Mucosa of stomach (tissue), 1 donor: Measurements from ENCODE around the gene UVRAG.

Experiments used
- H3K27me3 ChIP-seq: one replicate; pipeline ENCODE4 v1.7.0; 2013; ENCODE audit warnings: mild to moderate bottlenecking, low read length; ENCODE audit not compliant: control insufficient read depth, insufficient read depth
- H3K36me3 ChIP-seq: one replicate; pipeline ENCODE4 v1.7.0; 2013; ENCODE audit warnings: low read length; ENCODE audit not compliant: control insufficient read depth, insufficient read depth
- H3K4me1 ChIP-seq: one replicate; pipeline ENCODE4 v1.7.0; 2013; ENCODE audit warnings: mild to moderate bottlenecking, low read length; ENCODE audit not compliant: control insufficient read depth, insufficient read depth
- H3K4me3 ChIP-seq: one replicate; pipeline ENCODE4 v1.7.0; 2013; ENCODE audit warnings: low read length
- H3K9ac ChIP-seq: one replicate; pipeline ENCODE4 v1.7.0; 2013; ENCODE audit warnings: mild to moderate bottlenecking, low read length, moderate library complexity
- H3K9me3 ChIP-seq: one replicate; pipeline ENCODE4 v1.7.0; 2013; ENCODE audit warnings: mild to moderate bottlenecking, low read length, moderate library complexity; ENCODE audit not compliant: control insufficient read depth
- donor health status: Pancreatic carcinoma.

UVRAG gene

DNA sequence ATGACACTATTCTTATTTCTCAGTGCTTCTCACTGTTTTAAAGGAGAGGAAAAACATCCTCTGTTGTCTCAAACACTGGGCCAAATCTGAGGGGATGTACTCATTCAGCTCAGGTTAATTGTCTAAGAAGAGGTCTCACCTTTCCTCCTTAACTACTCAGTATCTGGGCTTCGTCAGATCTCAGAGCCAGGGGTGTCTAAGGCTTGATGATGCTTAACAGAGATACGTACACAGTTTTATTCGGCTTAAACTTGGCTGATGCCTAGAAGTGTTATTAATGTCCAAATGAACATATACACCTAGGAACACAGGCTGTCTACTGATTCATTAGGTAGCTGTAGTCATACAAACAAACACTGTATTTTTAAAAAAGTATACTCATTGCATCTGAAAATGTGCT lies 85.8 kb downstream of the UVRAG start:
- no peaks in the 10 kb centered on the region for H3K4me1 ChIP-seq
- no peaks in the 10 kb centered on the region for H3K36me3 ChIP-seq

DNA sequence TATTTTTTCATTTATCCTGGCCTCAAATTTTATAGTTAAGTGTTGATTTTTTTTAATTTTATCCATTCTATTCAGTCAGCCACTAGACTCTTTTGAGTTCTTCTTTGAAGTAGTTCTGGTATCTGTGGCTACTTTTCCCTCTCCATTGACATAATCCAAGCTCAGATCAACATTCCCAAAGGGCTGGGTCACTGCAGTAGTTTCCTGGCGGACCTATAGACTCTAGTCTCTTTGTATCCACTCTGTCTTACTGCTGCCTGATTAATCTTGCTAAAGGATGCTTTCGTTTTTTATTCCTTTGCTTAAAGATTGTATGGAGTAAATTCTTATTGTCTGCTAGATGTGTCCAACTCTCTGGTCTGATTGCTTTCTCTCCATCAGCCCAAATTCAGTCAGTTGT lies 87.6 kb downstream of the UVRAG start:
- Histone ChIP-seq H3K9ac (no peak overlapping the region), H3K27me3 (no peaks in the 10 kb centered on the region), H3K36me3 (no peaks in the 10 kb centered on the region), H3K4me1 (no peaks in the 10 kb centered on the region), H3K9me3 (no peaks in the 10 kb centered on the region), H3K4me3 (no peak overlapping the region)

More for the DNA sequence above, 85.8 kb downstream of the UVRAG start:
- Histone ChIP-seq H3K9me3 (no peaks in the 10 kb centered on the region), H3K27me3 (no peaks in the 10 kb centered on the region), H3K9ac (no peak overlapping the region), H3K4me3 (no peak overlapping the region)

DNA sequence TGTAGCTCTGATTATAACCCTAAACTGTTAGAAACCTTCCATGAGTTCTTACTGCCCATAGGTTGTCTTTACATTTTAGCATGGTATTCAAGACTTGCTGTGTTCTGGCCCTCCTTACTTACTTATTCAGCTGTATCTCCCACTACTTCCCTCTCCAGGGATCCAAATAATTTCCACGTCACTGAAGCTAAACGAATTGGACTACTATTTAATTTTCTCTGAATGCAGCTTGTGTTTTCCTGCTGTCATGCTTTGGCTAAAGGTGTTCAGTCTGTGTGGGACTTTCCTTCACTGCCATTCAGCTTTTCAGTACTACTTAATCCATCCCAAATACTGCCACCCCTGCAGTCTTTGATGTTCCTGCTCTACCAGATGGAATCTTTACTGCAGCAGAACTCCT lies 88.3 kb downstream of the UVRAG start:
- no peaks in the 10 kb centered on the region for H3K36me3 ChIP-seq
- no peaks in the 10 kb centered on the region for H3K27me3 ChIP-seq
- no peaks in the 10 kb centered on the region for H3K9me3 ChIP-seq
- H3K9ac ChIP-seq, result no peak overlapping the region
- no peak overlapping the region for H3K4me3 ChIP-seq
- H3K4me1 ChIP-seq, result no peaks in the 10 kb centered on the region

DNA sequence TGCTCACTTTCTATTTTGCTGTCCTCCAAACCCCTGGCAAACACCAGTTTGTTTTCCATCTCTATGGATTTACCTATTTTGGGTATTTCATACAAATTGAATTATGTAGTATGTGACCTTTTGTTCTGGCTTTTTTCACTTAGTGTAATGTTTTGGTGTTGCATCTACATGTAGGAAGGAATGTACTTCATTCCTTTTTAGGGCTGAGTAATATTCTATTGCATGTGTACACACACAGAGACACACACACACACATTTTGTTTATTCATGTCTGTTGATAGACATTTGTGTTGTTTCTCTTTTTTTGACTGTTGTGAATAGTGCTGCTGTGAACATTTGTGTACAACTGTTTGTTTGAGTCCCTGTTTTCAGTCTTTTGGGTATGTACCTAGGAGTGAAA lies 90.4 kb downstream of the UVRAG start:
- no peaks in the 10 kb centered on the region for H3K36me3 ChIP-seq
- H3K4me3 ChIP-seq, result no peak overlapping the region
- no peaks in the 10 kb centered on the region for H3K9me3 ChIP-seq
- H3K9ac ChIP-seq, result no peak overlapping the region
- H3K4me1 ChIP-seq, result no peaks in the 10 kb centered on the region
- no peaks in the 10 kb centered on the region for H3K27me3 ChIP-seq

DNA sequence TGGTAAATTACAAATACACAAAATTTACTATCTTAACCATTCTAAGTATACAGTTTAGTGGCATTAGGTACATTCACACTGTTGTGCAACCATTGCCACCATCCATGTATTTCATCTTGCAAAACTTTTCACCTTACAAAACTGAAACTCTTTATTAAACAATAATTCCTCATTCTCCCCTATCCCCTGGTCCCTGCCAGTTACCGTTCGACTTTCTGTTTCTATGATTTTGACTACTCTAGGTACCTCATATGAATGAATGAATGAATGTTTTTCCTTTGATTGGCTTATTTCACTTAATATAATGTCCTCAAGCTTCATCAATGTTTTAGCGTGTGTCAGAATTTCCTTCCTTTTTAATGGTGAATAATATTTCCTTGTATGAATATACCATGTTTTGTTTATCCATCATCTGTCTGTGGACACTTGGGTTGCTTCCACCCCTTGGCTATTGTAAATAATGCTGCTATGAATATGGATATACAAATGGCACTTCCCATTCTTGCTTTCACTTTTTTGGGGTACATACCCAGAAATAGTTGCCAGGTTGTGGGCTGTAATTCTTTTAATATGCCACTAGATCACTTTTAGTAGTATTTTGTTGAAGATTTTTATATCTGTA lies 93.0 kb downstream of the UVRAG start:
- H3K27me3 ChIP-seq, result no peaks in the 10 kb centered on the region
- H3K36me3 ChIP-seq, result no peaks in the 10 kb centered on the region
- no peak overlapping the region for H3K9ac ChIP-seq
- H3K4me3 ChIP-seq, result no peak overlapping the region
- H3K4me1 ChIP-seq, result no peaks in the 10 kb centered on the region
- H3K9me3 ChIP-seq, result no peaks in the 10 kb centered on the region

DNA sequence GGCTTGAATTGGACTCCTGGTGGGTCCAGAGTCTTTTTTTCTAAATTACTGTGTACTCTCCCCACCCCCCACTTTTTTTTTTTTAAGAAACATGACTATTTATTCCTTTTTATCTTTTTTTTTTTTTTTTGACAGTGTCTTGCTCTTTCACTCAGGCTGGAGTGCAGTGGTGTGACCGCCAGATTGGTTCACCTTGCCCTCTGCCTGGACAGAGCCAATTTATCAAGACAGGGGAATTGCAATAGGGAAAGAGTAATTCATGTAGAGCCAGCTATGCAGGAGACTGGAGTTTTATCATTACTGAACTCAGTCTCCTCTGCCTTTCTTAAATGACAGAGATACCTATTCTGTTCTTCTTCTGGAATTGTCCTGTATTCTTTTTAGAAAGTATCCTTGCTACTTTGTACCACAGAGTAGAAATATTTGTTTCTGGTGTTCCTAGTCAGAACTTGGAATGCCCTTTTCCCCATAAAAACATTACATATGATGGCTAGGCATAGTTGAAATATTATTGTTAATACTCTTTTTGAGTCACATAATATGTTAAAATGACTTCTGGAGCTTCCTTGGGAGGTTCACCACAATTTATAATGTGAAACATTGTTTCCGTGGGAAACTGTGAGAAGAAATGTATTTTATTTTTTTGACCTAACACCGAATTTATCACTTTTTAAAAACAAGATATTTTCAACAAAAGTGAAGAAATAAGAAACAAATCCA lies 95.6 kb downstream of the UVRAG start:
- Histone ChIP-seq H3K27me3 (no peaks in the 10 kb centered on the region), H3K9me3 (no peaks in the 10 kb centered on the region), H3K4me3 (no peak overlapping the region), H3K9ac (no peak overlapping the region), H3K36me3 (no peaks in the 10 kb centered on the region), H3K4me1 (no peaks in the 10 kb centered on the region)

DNA sequence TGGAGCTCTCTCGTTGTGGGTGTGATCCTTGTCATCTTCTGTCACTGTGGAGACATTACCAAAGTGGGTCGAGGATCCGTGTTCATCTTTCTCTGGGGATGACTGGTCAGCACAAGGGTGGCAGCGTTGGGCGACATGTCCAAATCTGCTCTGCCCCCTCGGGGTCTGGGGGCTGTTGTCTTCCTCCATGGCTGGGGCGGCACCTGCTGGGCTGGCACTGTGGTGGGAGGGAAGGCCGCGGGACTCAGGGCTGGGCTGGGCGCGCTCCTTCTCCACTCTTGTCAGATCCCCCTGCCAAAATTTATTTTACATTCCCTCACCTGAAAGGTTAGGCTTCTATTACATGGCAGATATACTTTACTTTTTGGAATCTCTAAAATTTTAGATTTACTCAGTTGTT lies 96.4 kb downstream of the UVRAG start:
- H3K9ac ChIP-seq, result no peak overlapping the region
- H3K4me3 ChIP-seq, result no peak overlapping the region
- H3K4me1 ChIP-seq, result no peaks in the 10 kb centered on the region
- no peaks in the 10 kb centered on the region for H3K27me3 ChIP-seq
- H3K36me3 ChIP-seq, result no peaks in the 10 kb centered on the region
- no peaks in the 10 kb centered on the region for H3K9me3 ChIP-seq

DNA sequence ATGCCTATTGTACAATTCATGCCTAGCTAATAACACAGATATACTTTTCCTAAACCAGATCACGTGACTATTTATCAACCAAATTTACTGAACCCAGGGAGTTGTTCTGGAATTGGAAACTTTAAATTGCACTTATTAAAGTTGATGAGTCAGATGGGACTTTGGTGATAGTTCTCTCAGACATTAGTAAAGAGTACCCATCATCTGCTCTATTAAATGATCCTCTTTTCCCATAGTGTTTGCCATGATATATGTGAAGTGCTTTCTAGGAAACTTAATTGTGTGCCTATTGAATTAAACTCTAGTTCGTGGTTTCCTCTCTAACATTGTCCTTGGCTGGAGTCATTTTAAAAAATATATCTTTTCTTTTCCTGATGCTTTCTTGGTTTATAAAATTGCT lies 99.0 kb downstream of the UVRAG start:
- Histone ChIP-seq H3K9ac (no peak overlapping the region), H3K36me3 (no peaks in the 10 kb centered on the region), H3K9me3 (no peaks in the 10 kb centered on the region), H3K4me3 (no peak overlapping the region), H3K4me1 (no peaks in the 10 kb centered on the region), H3K27me3 (no peaks in the 10 kb centered on the region)

DNA sequence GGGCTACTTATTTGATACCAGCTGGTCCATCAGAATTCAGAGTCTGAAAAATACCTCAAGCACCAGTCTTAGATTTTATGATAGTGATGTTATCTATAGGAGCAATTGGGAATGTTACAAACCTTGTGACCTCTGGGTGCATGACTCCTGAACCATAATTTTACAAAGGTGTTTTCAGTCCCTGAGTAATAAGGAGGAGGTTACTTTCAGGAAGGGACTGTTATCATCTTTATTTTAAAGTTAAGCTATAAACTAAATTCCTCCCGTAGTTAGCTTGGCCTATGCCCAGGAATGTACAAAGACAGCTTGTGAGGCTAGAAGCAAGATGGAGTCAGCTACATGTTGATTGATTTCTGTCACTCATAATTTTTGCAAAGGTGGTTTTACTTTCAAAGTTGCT lies 101.9 kb downstream of the UVRAG start:
- no peak overlapping the region for H3K9ac ChIP-seq
- H3K4me1 ChIP-seq, result peaks cover 5% of the 10 kb centered on the region
- H3K9me3 ChIP-seq, result no peaks in the 10 kb centered on the region
- no peaks in the 10 kb centered on the region for H3K27me3 ChIP-seq
- H3K36me3 ChIP-seq, result no peaks in the 10 kb centered on the region
- no peak overlapping the region for H3K4me3 ChIP-seq

DNA sequence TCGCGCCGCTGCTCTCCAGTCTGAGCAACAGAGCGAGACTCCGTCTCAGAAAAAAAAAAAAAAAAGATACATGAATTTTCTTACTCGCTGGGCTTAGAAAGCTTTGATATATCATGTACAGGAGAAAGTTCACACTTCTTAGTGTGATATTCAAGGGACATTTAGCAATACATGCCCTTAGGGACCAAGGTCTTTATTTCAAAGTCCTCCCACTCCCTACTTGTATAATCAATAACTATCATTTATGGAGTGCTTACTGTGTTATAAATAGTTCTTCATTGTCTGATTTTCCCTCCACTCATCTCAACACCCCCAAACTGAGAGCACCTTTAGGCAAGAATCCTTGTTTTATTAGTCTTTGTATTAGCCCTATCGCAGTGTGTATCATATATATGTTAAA lies 103.3 kb downstream of the UVRAG start:
- Histone ChIP-seq H3K4me3 (no peak overlapping the region), H3K9me3 (no peaks in the 10 kb centered on the region), H3K4me1 (peaks cover 5% of the 10 kb centered on the region), H3K36me3 (no peaks in the 10 kb centered on the region), H3K9ac (no peak overlapping the region), H3K27me3 (no peaks in the 10 kb centered on the region)

DNA sequence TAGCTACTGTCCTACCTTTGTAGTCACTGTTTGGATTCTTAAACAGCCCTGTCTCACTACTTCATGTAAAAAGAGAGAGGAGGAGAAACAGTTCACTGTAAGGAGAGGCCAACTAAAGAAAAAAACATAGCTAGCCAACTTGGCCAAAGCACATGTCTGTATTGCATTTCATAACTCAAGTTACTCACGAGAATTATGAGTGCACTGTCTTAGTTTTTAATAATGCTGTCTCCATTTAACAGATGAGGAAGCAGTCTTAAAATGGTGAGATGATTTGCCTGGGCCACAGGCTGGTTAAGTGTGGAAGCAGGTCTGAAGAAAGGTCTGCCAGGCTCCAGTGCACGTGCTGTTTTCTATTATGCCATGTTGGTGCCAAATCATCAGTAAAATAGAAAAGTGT lies 104.5 kb downstream of the UVRAG start:
- Histone ChIP-seq H3K9me3 (no peaks in the 10 kb centered on the region), H3K36me3 (no peaks in the 10 kb centered on the region), H3K4me1 (peaks cover 7% of the 10 kb centered on the region), H3K9ac (no peak overlapping the region), H3K27me3 (no peaks in the 10 kb centered on the region), H3K4me3 (no peak overlapping the region)

DNA sequence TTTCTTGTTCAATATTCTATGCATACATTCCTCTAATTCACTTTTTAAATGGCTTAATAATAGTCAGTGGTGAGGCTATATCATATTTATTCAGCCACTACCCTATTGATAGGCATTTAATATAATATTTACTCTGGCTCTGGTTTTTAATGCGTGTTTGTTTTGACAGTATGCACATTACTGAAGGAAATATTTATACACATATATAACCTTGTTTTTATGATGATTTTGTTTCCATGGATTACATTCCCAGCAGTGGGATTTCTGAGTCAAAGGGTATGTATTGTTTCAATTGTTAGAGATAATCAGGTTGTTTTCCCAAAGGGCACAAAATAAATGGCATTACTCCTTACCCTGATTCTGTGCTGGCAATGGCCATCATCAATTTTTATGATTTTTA lies 105.8 kb downstream of the UVRAG start:
- Histone ChIP-seq H3K4me1 (peaks cover 14% of the 10 kb centered on the region), H3K9me3 (no peaks in the 10 kb centered on the region), H3K4me3 (no peak overlapping the region), H3K9ac (no peak overlapping the region), H3K27me3 (no peaks in the 10 kb centered on the region), H3K36me3 (no peaks in the 10 kb centered on the region)
